GM18951 (cell line): ENCODE measurements around the gene RIT1.

Experiments used
- POLR2A ChIP-seq: IDR thresholded peaks from 4 replicates; pipeline ENCODE4 v1.6.1; 2011; ENCODE audit warnings: mild to moderate bottlenecking; ENCODE audit not compliant: insufficient read length, insufficient read depth; ENCODE audit errors: extremely low read depth
- in situ Hi-C: fragments of 300-500 bp; cut with MboI; formaldehyde crosslinking; loops from one replicate; pipeline ENCODE4 v1.12.0; 2022; ENCODE audit warnings: low sequenced_read_pairs, mixed read lengths, inconsistent platforms; ENCODE audit not compliant: unreplicated experiment

Gene RIT1

DNA sequence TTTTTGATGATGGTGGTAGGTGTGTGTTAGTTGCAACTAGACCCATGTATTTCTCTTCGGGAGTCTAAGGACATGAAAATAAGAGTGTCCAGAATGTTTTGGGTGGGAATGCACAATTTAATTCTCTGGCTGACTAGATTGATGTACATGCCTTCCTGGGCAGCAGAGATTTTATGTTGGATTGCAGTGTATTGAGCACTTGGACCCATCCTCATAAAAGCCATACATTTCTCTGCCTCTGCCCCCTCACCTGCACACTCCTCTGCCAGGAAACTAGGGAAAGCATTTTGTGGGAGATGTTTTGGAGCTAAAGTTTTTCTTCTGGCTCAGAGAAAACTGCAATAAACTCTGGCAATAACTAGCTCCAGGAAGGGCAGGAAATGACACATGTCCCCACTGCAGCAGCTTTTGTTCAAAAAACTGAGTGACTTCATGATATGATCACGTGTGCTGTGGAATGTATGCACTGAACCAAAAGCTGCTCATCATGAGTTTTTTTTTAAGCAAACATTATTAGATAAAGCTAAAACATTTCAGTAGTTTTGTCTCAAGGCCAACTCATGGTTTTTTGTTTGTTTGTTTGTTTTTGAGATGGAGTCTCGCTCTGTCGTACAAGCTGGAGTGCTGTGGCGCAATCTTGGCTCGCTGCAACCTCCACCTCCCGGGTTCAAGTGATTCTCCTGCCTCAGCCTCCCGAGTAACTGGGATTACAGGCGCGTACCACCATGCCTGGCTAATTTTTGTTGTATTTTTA lies 17.6 kb downstream of the RIT1 start:
- no peak for TF ChIP-seq POLR2A
- in situ Hi-C loops = no loop called here

GRCh38 chr1:155892796-155893195 lies 18.4 kb downstream of the RIT1 start:
- TF ChIP-seq POLR2A = no peak
- in situ Hi-C loops = no loop called here

DNA sequence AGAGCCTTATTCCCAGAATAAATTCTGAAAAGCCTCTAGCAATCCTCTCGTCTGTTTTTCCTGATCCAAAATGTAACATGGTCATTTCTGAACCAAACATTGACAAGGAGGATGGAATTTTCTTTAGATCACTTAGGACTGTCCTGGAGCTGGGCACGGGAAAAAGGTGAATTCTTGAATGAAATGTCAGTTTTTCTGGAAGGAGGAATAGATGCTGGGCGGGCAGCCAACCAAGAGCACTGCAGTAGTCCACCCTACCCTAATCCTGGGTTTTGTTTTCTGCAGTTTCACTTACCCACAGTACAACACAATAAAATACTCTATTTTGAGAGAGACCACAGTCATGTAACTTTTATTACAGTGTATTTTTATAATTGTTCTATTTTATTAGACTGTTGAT lies 20.9 kb downstream of the RIT1 start:
- TF ChIP-seq POLR2A = no peak
- in situ Hi-C loops = no loop called here

GRCh38 chr1:155889566-155889965 lies 21.6 kb downstream of the RIT1 start:
- no peak for TF ChIP-seq POLR2A
- in situ Hi-C loops = no loop called here

GRCh38 chr1:155888481-155888880 lies 22.7 kb downstream of the RIT1 start:
- in situ Hi-C loops = no loop called here
- TF ChIP-seq POLR2A = no peak

- TF ChIP-seq POLR2A = no peak
- in situ Hi-C loops = no loop called here
Observed at GRCh38 chr1:155884982-155885381, 26.2 kb downstream of the RIT1 start.

GRCh38 chr1:155884031-155884960 lies 26.9 kb downstream of the RIT1 start:
- TF ChIP-seq POLR2A = no peak
- in situ Hi-C loops = no loop called here

DNA sequence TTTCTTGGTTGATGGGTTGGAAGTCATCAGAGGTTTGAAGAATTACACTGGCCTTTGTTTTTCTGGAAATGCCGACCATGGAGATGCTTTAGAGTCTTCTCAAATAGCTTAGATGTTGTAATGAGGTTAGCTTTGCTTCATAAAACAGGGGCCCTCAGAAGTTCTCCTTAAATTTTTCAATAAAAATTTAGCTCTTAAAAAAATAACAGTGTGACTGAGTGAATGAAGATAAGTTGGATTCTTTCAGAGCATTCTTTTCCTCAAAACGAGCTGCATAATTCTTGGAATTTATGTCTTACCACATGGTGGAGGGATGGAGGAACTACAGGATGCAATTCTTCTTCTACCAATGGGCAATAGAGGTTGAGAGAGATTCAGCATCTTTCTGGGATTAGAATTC lies 28.4 kb downstream of the RIT1 start:
- no peak for TF ChIP-seq POLR2A
- in situ Hi-C loops = no loop called here

GRCh38 chr1:155882235-155882634 lies 28.9 kb downstream of the RIT1 start:
- in situ Hi-C loops = no loop called here
- no peak for TF ChIP-seq POLR2A

DNA sequence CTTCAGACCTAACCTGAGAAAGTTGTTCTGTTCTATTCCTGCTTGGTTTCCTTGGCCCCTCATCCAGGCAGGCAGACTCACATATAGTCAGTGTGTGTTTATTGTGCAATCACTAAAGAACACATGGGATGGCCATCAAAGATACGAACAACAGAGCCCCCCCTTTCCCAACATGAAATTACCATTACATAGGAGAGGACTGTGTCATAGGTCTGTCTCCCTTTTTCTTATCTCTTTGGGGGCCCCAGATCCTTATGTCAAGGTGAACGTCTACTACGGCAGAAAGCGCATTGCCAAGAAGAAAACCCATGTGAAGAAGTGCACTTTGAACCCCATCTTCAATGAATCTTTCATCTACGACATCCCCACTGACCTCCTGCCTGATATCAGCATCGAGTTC lies 30.2 kb downstream of the RIT1 start:
- in situ Hi-C loops = no loop called here
- no peak for TF ChIP-seq POLR2A

DNA sequence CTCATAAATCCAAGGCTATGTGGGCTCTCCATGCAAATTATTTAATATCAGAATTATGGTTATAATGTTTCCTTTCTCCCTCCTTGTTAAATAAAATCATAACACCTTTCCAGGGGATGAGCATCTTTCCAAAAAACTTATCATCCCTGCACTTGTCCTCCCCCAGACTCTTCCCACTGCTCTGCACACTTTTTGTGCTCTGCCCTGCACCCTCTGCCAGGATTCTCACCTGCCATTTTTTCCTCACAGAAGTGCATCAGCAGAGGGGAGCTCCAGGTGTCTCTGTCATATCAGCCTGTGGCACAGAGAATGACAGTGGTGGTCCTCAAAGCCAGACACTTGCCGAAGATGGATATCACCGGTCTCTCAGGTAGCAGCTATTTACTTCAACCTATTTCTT lies 30.9 kb downstream of the RIT1 start:
- in situ Hi-C loops = no loop called here
- no peak for TF ChIP-seq POLR2A

- no peak for TF ChIP-seq POLR2A
- in situ Hi-C loops = no loop called here
Observed at GRCh38 chr1:155877945-155878344, 33.2 kb downstream of the RIT1 start.

- in situ Hi-C loops = no loop called here
- no peak for TF ChIP-seq POLR2A
Observed at GRCh38 chr1:155873860-155874259, 37.3 kb downstream of the RIT1 start.

DNA sequence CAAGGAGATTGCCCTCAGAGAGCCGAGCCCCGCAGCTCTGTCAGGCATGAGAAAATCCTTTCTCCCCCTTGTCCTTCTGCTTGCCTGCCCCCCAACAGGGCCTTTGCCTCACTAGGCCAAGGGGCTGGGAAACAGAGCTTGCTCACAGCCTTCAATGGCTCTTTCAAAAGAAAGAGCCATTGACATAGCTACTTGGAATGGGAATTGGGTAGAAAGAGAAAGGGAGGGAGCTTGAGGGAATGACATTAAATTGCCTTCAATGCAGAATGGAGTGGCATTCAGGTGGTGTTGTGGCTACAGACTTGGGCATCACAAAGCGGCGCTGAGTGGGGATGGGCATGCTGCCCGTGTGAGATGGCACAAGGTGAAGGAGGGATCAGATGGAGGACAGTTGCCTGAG lies 38.6 kb downstream of the RIT1 start:
- in situ Hi-C loops = no loop called here
- TF ChIP-seq POLR2A = no peak
